CD4-positive, CD25-positive, alpha-beta regulatory T cell (primary cell): Measurements from ENCODE around the gene MYO3B. TPM values are rescaled to one million over a fixed set of nuclear protein-coding genes. Genes with fewer than 3 reads are reported as not detected.

Experiments
- ATAC-seq, 2 donors: fragments of 150-1000 bp; cut with Tn5 transposase; one replicate each; pipeline ENCODE4 v1.10.0; 2021; ENCODE audit warnings: low read depth in 2 of 2, moderate number of reproducible peaks in 2 of 2, moderate library complexity in 1 of 2
- DNase-seq, 3 donors: peaks; one replicate each; pipeline versions ENCODE4 v3.0.0 to v3.0.0-alpha.2; 2012 to 2022; ENCODE audit warnings: mixed read lengths in 1 of 3
- H3K27ac ChIP-seq: one replicate; pipeline ENCODE4 v1.7.0; 2013; ENCODE audit warnings: mild to moderate bottlenecking, low read length; ENCODE audit not compliant: insufficient read depth, poor library complexity, severe bottlenecking
- H3K27me3 ChIP-seq: one replicate; pipeline ENCODE4 v1.7.0; 2013; ENCODE audit warnings: low read length; ENCODE audit not compliant: control insufficient read depth, insufficient read depth
- H3K36me3 ChIP-seq: one replicate; pipeline ENCODE4 v1.7.0; 2013; ENCODE audit warnings: mild to moderate bottlenecking, low read length, moderate library complexity; ENCODE audit not compliant: control insufficient read depth, insufficient read depth
- H3K4me1 ChIP-seq: 2 replicates; pipeline ENCODE4 v1.7.0; 2013; ENCODE audit warnings: mild to moderate bottlenecking, low read length; ENCODE audit not compliant: insufficient read depth, control insufficient read depth, poor library complexity, severe bottlenecking
- H3K4me3 ChIP-seq: one replicate; pipeline ENCODE4 v1.7.0; 2013; ENCODE audit warnings: low read depth, mild to moderate bottlenecking, low read length, moderate library complexity
- H3K9me3 ChIP-seq, 2 experiments: 1 replicate in 1 of 2; 2 replicates in 1 of 2; pipeline ENCODE4 v1.7.0; 2013; ENCODE audit warnings: low read length in 2 of 2, mild to moderate bottlenecking in 1 of 2, moderate library complexity in 1 of 2; ENCODE audit not compliant: control insufficient read depth in 2 of 2
- H3K27ac Mint-ChIP-seq, 3 donors: one replicate each; pipeline ENCODE4 v1.8.0; 2020 to 2022; ENCODE audit warnings: mild to moderate bottlenecking in 3 of 3, mixed read lengths in 3 of 3, moderate library complexity in 2 of 3
- H3K27me3 Mint-ChIP-seq: one replicate; pipeline ENCODE4 v1.8.0; 2022; ENCODE audit warnings: mild to moderate bottlenecking, mixed read lengths
- H3K36me3 Mint-ChIP-seq: one replicate; pipeline ENCODE4 v1.8.0; 2020; ENCODE audit warnings: mixed read lengths
- H3K4me1 Mint-ChIP-seq, 4 donors: one replicate each; pipeline ENCODE4 v1.8.0; 2020 to 2022; ENCODE audit warnings: mixed read lengths in 4 of 4, mild to moderate bottlenecking in 1 of 4
- H3K4me3 Mint-ChIP-seq, 4 donors: one replicate each; pipeline ENCODE4 v1.8.0; 2020 to 2022; ENCODE audit warnings: mild to moderate bottlenecking in 4 of 4, mixed read lengths in 4 of 4, moderate library complexity in 3 of 4
- H3K9me3 Mint-ChIP-seq, 7 donors: one replicate each; pipeline ENCODE4 v1.8.0; 2020 to 2022; ENCODE audit warnings: mixed read lengths in 7 of 7, mild to moderate bottlenecking in 3 of 7, moderate library complexity in 2 of 7
- polyA plus RNA-seq, 4 donors: library from polyadenylated mRNA; unstranded; fragments of 300-500 nt; fragmentation: Illumina TruSeq; gene quantifications; one replicate each; pipeline ENCODE4 v1.2.3, GENCODE V29; 2021
- total RNA-seq: library from RNA; stranded (reverse); gene quantifications from one replicate; pipeline ENCODE4 v1.2.3, GENCODE V29; 2022

MYO3B gene
- total and polyA plus RNA-seq, 5 donors from 2014 or later, result not detected

- no peak for ATAC-seq
These were observed 322.8 kb downstream of the MYO3B start for GRCh38 chr2:170500770-170501169.

GRCh38 chr2:170501421-170502043 lies 323.6 kb downstream of the MYO3B start:
- ATAC-seq (no peak), DNase-seq (no peak)
- H3K36me3 Mint-ChIP-seq, result no peaks in the 10 kb centered on the region
- H3K27me3 Mint-ChIP-seq, result peaks cover 28% of the 10 kb centered on the region
- H3K9me3 Mint-ChIP-seq, result no peaks in the 10 kb centered on the region
- H3K4me3 Mint-ChIP-seq, result no peak overlapping the region
- H3K4me1 Mint-ChIP-seq, result no peaks in the 10 kb centered on the region
- Histone ChIP-seq H3K27me3 (peaks cover 2% of the 10 kb centered on the region), H3K4me1 (no peaks in the 10 kb centered on the region), H3K4me3 (no peak overlapping the region), H3K9me3 (no peaks in the 10 kb centered on the region), H3K27ac (no peak overlapping the region), H3K36me3 (no peaks in the 10 kb centered on the region)
- H3K27ac Mint-ChIP-seq, result no peak overlapping the region

More at GRCh38 chr2:170500770-170501169, 322.8 kb downstream of the MYO3B start:
- Mint-ChIP-seq H3K9me3 (no peaks in the 10 kb centered on the region), H3K27ac (no peak overlapping the region), H3K27me3 (peaks cover 34% of the 10 kb centered on the region), H3K4me3 (no peak overlapping the region), H3K36me3 (no peaks in the 10 kb centered on the region), H3K4me1 (no peaks in the 10 kb centered on the region)
- DNase-seq, result no peak
- H3K36me3 ChIP-seq, result no peaks in the 10 kb centered on the region
- H3K27ac ChIP-seq, result no peak overlapping the region
- no peak overlapping the region for H3K4me3 ChIP-seq
- peaks cover 3% of the 10 kb centered on the region for H3K27me3 ChIP-seq
- H3K9me3 ChIP-seq, result no peaks in the 10 kb centered on the region
- H3K4me1 ChIP-seq, result no peaks in the 10 kb centered on the region

DNA sequence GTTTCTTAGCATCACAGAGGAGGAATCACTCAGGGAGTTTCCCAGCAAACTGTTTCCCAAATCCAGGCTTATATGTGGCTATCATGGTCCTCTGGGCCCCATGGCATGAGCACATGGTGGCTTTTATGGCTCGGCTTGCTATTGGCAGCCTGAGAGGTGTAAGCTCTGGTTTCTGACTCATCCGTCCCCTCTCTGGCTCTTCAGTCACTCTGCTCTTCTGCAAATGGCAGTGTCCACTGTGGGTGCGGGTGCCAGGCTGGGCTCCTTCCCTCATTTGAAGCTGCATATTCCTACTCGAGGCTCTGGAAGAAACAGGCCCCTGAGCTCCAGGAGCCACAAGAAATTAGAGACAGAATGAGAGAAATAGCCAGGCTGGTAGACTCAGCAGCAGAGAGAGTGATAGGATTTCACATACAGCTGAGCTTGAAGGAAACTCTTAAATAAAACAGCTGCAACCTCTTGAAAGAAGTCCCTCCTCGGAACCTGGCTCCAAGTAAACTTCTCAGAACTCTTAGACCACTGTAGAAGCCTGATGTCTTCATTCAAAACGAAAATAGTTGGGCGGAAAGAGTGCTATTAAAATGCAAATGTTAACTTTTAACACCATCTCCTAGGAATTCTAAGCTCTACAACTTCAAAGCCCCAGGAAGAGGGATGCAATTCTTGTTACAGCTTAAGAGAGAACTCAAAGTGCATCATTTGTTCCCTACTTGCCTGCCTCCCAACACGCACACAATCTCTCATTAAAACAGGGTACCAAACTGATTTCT lies 324.6 kb downstream of the MYO3B start:
- Mint-ChIP-seq H3K27ac (no peak overlapping the region), H3K9me3 (no peaks in the 10 kb centered on the region), H3K27me3 (peaks cover 28% of the 10 kb centered on the region), H3K4me1 (peaks cover 2 to 9% (median 6%) of the 10 kb centered on the region in 4 donors), H3K4me3 (no peak overlapping the region), H3K36me3 (no peaks in the 10 kb centered on the region)
- ATAC-seq (no peak), DNase-seq (no peak)
- Histone ChIP-seq H3K27ac (no peak overlapping the region), H3K4me1 (peaks cover 2% of the 10 kb centered on the region), H3K4me3 (no peak overlapping the region), H3K36me3 (no peaks in the 10 kb centered on the region), H3K27me3 (peaks cover 2% of the 10 kb centered on the region), H3K9me3 (no peaks in the 10 kb centered on the region)

- ATAC-seq (no peak), DNase-seq (no peak)
- Mint-ChIP-seq H3K9me3 (no peaks in the 10 kb centered on the region), H3K4me1 (peaks cover 6 to 19% (median 9%) of the 10 kb centered on the region in 4 donors), H3K36me3 (no peaks in the 10 kb centered on the region), H3K4me3 (no peak overlapping the region), H3K27me3 (peaks cover 28% of the 10 kb centered on the region), H3K27ac (no peak overlapping the region)
- Histone ChIP-seq H3K27ac (no peak overlapping the region), H3K27me3 (peaks cover 2% of the 10 kb centered on the region), H3K9me3 (no peaks in the 10 kb centered on the region), H3K4me1 (peaks cover 8% of the 10 kb centered on the region), H3K4me3 (no peak overlapping the region), H3K36me3 (no peaks in the 10 kb centered on the region)
These were observed 325.6 kb downstream of the MYO3B start for GRCh38 chr2:170503563-170503962.

GRCh38 chr2:170503971-170504809 lies 326.2 kb downstream of the MYO3B start:
- Mint-ChIP-seq H3K4me3 (no peak overlapping the region), H3K4me1 (peaks cover 6 to 19% (median 9%) of the 10 kb centered on the region in 4 donors), H3K36me3 (no peaks in the 10 kb centered on the region), H3K9me3 (no peaks in the 10 kb centered on the region), H3K27me3 (peaks cover 28% of the 10 kb centered on the region), H3K27ac (no peak overlapping the region)
- Histone ChIP-seq H3K27ac (no peak overlapping the region), H3K4me1 (peaks cover 8% of the 10 kb centered on the region), H3K36me3 (no peaks in the 10 kb centered on the region), H3K27me3 (peaks cover 2% of the 10 kb centered on the region), H3K9me3 (no peaks in the 10 kb centered on the region), H3K4me3 (no peak overlapping the region)
- DNase-seq (no peak), ATAC-seq (no peak)

DNA sequence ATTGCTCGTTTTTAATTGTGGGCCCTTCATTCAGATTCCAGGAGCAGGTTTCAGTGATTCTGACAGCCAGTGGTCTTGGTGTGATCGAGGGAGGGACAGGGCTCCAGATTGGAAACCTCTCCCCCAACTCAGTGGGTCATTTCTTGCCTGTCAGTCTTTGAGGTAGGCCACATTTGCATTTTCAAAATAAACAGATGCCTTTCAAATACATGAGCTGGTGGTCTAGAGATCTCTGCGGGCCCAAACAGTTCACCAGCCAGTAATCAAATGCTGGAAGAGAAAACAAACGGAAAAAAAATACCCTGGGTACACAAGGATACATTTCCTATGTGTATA lies 326.8 kb downstream of the MYO3B start:
- no peaks in the 10 kb centered on the region for H3K9me3 Mint-ChIP-seq
- H3K4me3 ChIP-seq, result no peak overlapping the region
- DNase-seq, result no peak

DNA sequence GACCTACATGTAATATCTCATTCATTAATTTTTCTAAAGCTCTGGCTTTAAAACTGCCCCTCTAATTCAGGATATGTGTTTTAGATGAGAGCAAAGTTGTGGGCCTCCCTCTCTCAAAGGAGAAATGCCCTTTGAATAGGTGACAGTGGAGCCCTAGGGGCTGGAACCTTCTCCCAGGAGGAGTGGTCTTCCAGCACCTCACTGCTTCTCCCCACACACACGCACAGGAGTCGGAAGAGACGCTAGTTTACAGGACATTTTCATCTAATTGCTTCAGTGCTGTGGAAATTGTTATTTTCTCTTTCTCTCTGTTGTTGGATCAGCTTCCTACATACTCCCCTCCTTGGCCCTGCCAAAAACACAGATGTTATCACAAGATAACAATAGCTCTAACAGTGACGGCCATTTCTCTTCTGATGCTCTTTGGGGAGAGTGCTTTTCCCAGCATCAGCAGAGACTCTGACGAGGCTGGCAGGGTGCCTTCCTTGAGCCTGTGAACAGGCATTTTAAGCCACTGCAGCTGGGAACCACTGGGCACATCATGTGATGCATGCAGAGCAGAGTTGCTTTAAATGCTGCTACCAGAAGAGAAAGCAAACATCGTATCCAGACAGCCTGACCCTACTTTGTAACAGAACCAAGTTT lies 327.8 kb downstream of the MYO3B start:
- no peaks in the 10 kb centered on the region for H3K9me3 Mint-ChIP-seq
- no peak overlapping the region for H3K4me3 Mint-ChIP-seq
- no peaks in the 10 kb centered on the region for H3K36me3 Mint-ChIP-seq

More for the DNA sequence above, 326.8 kb downstream of the MYO3B start:
- no peak overlapping the region for H3K27ac ChIP-seq
- Mint-ChIP-seq H3K27ac (no peak overlapping the region), H3K4me1 (peaks cover 6 to 19% (median 9%) of the 10 kb centered on the region in 4 donors), H3K4me3 (no peak overlapping the region), H3K27me3 (peaks cover 28% of the 10 kb centered on the region), H3K36me3 (no peaks in the 10 kb centered on the region)
- H3K9me3 ChIP-seq, result no peaks in the 10 kb centered on the region
- peaks cover 8% of the 10 kb centered on the region for H3K4me1 ChIP-seq
- no peak for ATAC-seq
- H3K27me3 ChIP-seq, result no peaks in the 10 kb centered on the region
- no peaks in the 10 kb centered on the region for H3K36me3 ChIP-seq

More for the DNA sequence above, 327.8 kb downstream of the MYO3B start:
- H3K9me3 ChIP-seq, result no peaks in the 10 kb centered on the region
- no peak overlapping the region for H3K27ac ChIP-seq
- H3K4me1 ChIP-seq, result peaks cover 8% of the 10 kb centered on the region
- peak in 1 of 3 donors; percentile 11 for DNase-seq
- no peaks in the 10 kb centered on the region for H3K27me3 ChIP-seq
- ATAC-seq, result no peak
- H3K27me3 Mint-ChIP-seq, result peaks cover 21% of the 10 kb centered on the region
- H3K36me3 ChIP-seq, result no peaks in the 10 kb centered on the region
- peaks cover 6 to 19% (median 9%) of the 10 kb centered on the region in 4 donors for H3K4me1 Mint-ChIP-seq
- H3K4me3 ChIP-seq, result no peak overlapping the region
- H3K27ac Mint-ChIP-seq, result no peak overlapping the region
